Large intestine (tissue), 1 donor: ENCODE measurements around the gene KLC3. TPM values are rescaled to one million over a fixed set of nuclear protein-coding genes. Genes with fewer than 3 reads are reported as not detected.

Source experiments
- polyA plus RNA-seq: library from polyadenylated mRNA; unstranded; fragments of 120-200 nt; gene quantifications from one replicate; pipeline ENCODE4 v1.2.1, GENCODE V29; 2013

The KLC3 gene
- polyA plus RNA-seq, 1 donor = 0.04 TPM

Other genes with a start within 250 kb of the KLC3 start
- 40.3 TPM for gene PPP1R37, start 247.6 kb upstream of the KLC3 start, polyA plus RNA-seq
- 0.15 TPM for gene NKPD1, start 179.8 kb upstream of the KLC3 start, polyA plus RNA-seq
- 50.2 TPM for gene TRAPPC6A, start 162.5 kb upstream of the KLC3 start, polyA plus RNA-seq
- 12.1 TPM for gene BLOC1S3, start 162.0 kb upstream of the KLC3 start, polyA plus RNA-seq
- gene EXOC3L2, start 95.3 kb upstream of the KLC3 start, polyA plus RNA-seq = 1.7 TPM
- 17.6 TPM for gene MARK4, start 89.5 kb upstream of the KLC3 start, polyA plus RNA-seq
- gene CKM, start 17.9 kb upstream of the KLC3 start, polyA plus RNA-seq = 4.9 TPM
- 18.2 TPM for gene ERCC2, start 29.8 kb downstream of the KLC3 start, polyA plus RNA-seq
- 11.0 TPM for gene PPP1R13L, start 64.3 kb downstream of the KLC3 start, polyA plus RNA-seq
- 4.1 TPM for gene POLR1G, start 65.9 kb downstream of the KLC3 start, polyA plus RNA-seq
- gene ERCC1, start 83.2 kb downstream of the KLC3 start, polyA plus RNA-seq = 66.3 TPM
- gene FOSB, start 127.2 kb downstream of the KLC3 start, polyA plus RNA-seq = 250 TPM
- gene RTN2, start 156.3 kb downstream of the KLC3 start, polyA plus RNA-seq = 6.9 TPM
- 1.0 TPM for gene PPM1N, start 157.7 kb downstream of the KLC3 start, polyA plus RNA-seq
- 60.4 TPM for gene VASP, start 166.7 kb downstream of the KLC3 start, polyA plus RNA-seq
- 8.7 TPM for gene OPA3, start 244.1 kb downstream of the KLC3 start, polyA plus RNA-seq